Lung microvascular endothelial cell (primary cell): Measurements from ENCODE around the gene C7orf57. TPM values are rescaled to one million over a fixed set of nuclear protein-coding genes. Genes with fewer than 3 reads are reported as not detected.
"Not testable (repeated sequence)": the region's sequence is repeated elsewhere in the genome, so short reads cannot be mapped to it uniquely, and the experiment has no call there.

Source experiments
- DNase-seq, 2 donors: peaks; one replicate each; pipeline versions ENCODE4 v3.0.0 to v3.0.0-alpha.2; 2010; ENCODE audit warnings: low read depth in 2 of 2
- total RNA-seq: library from RNA; depleted of rRNA; stranded (reverse); fragments of >200 nt; gene quantifications from 2 replicates; pipeline ENCODE4 v1.2.1, GENCODE V29; 2014

Gene C7orf57
- total RNA-seq, 1 donor from 2014 or later, result not detected

DNA sequence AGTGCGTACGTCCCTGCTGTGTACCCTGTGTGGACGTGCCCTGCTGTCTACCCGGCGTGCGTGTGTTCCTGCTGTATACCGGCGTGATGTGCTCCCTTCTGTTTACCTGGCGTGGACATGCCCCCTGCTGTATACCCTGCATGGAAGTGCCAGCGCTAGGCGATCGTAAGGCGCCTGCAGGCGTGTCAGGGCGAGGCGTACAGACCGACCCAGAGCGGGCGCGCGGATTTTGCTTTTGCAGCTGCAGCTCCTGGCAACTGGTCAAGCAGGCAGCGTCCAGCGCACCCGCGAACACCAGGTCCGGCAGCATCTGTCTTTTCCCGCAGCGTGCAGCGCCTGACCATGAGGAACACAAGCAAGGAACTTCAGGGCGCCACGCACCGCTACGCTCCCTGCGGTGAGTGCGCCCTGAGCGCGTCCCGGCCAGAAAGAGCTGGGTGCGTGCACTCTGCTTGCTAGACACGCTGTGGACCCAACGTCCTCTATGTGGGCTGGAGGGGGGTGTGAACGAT is 680 bp downstream of the C7orf57 start:
- DNase-seq, result peak; percentile 43 to 53

DNA sequence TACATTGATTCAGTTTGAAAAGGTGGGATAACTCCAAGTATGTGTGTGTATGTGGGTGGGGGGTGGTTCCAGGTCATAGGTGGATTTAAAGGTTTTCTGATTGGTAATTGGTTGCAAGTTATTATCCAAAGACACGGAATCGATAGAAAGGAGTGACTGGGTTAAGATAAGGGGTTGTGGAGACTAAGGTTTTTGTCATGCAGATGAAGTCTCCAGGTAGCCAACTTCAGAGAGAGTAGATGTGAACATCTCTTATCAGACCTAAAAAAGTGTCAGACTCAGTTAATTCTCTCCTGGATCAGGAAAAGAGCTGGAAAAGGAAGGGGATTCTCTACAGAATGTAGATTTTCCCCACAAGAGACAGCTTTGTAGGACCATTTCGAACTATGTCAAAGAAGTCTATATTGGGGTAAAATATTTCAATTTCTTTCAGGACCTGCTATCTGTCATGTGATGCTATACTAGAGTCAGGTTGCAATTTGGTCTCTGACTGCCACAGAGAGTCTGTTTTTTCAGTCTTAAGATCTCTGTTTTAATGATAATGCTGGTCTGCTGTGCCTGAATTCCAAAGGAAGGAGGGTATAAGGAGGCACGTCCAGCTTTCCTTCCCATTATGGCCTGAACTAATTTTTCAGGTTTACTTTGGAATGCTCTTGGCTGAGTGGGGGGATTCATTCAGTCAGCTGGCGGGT is 3.6 kb downstream of the C7orf57 start:
- no peak for DNase-seq

DNA sequence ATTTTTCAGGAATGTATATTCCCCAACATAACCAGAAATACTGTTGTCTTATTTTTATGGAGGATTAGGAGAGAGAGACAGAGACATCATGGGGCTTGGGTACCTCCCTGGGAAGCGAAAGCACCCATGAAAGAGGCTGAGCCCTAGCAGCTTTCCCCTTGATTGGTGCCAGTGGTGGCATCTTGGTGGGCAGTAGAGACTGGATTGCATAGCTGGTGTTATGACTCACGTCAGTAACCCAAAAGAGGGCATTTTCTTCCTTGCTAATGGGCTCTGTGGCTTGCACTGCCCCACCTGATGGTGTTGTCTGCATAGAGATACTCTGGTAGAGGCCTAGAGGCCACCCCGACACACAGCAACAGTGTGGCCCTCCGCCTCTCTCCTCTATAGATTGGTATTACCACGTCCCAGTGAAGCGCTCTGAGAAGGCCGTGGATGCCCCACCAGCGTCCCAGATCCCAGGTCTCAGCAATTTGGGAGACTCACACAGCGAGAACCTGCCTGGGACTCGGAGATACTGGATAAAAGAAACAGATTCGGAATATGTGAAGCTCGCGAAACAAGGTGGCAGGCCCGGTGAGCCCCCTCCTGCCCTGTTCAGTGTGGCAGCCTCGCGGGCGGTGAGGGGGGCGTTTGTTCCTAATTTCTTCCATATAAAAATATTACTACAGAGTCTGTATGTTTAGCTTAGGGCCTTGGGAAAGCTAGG is 5.8 kb downstream of the C7orf57 start:
- DNase-seq, result no peak

DNA sequence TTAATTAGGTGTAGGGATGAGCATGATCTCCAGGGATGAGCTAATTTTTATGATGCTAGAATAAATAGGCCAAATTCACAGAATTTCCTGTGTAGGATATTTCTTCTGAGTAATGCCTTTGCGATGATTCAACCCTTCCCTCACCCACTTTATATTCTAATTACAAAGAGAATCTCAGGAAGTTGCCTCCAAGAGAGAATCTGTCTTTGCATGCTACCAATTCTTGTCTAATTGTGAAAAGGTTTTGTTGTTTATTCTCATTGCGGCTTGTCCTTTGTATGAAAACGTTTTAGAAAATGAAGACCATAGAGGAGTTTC is 6.3 kb downstream of the C7orf57 start:
- peak in 1 of 2 donors; percentile 78 for DNase-seq

DNA sequence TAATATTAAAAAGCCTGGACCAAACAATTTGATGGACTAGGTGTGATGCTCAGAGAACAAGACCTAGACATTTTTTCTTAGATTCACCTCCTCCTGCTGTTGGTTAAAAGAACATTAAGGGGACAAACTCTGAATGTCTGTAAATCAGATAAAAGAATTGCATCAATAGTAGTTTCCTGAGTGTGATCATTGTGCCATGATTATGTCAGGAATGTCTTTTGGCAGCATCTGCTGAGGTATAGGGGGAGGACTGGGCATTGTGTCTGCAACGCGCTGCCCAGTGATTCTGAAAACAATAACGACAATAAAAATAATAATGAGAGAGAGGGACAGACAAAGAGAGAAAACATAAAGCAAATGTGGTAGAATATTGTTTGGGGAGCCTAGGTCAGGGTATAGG is 6.9 kb downstream of the C7orf57 start:
- DNase-seq, result peak; percentile 57 to 78

DNA sequence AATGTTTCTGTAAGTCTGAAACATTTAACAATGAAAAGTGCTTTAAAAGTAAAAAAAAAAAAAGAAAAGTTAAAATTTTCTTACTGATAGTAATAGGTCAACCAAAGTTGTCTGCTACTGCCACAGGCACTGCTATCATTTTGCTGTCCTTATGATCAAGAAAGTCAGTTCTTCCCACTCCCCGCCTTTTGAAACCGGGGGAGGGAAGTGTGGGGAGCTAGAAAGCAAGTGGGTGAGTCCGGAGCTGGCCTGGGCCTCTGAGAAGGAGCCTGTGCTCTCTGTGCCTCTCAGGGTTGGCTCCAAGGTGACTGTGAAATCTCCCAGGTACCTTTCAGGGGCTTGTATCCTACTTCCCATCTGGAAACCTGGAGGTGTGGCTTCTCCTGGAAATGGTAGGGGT is 7.3 kb downstream of the C7orf57 start:
- DNase-seq, result peak in 1 of 2 donors; percentile 5

DNA sequence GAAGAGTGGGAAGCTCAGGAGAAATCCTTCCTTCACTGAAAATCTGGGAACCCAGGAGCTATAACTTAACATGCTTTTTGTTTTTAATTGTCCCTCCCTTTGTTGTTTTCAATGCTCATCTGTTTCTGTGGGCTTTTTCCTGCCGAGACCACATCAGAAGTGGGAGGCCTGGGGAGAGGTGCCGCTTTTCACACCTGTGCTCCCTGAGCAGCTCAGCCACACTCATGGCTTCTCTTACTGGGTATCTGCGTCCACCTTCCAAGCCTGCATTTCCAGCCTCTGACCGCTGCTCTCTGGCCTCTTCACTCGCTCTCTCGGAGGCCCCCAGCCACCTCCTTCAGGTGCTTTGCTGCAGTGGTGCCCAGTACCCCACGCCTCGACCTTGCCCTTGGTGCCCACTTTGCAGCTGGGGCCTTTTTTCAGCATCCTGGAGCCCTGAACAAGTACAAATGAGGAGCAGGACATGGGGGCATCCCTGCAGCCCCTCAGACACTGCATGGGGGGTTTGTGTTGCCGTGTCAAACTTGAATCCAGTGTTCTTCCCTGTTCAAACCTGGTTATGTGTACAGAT is 9.9 kb downstream of the C7orf57 start:
- no peak for DNase-seq

DNA sequence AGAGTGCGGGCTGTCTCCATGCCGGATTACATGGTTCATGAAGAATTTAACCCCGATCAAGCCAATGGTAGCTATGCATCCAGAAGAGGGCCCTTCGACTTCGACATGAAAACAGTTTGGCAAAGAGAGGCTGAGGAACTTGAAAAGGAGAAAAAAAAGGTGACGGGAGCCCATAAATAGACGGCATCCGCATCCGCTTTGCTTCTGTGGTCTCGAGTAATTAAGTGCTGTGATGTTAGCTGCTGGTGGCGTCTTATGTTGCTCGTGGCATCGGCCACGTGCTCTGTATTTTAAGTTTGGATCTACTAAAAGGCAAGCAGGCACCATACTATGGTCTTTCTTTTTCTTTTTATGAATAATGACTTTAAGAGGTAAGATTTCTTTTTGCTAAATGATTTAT is 11.1 kb downstream of the C7orf57 start:
- no peak for DNase-seq

DNA sequence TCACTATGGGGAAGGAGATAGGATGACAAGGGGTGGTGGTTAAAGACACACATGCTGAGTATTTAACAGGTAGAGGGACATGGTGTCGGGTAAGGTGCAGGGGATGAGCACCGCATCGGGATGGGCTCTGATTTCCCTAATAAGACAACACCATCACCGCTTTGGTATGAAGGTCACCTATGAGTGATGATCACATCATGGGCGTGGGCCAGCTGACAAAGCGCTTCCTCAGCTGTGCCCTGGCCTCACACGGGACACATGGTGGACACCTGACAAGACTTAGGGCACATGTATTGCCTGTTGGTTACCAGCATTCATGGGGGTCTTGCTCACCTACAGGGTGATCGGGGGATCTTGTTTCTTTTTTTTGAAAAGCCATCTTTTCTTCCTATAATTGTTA is 12.8 kb downstream of the C7orf57 start:
- DNase-seq, result no peak

DNA sequence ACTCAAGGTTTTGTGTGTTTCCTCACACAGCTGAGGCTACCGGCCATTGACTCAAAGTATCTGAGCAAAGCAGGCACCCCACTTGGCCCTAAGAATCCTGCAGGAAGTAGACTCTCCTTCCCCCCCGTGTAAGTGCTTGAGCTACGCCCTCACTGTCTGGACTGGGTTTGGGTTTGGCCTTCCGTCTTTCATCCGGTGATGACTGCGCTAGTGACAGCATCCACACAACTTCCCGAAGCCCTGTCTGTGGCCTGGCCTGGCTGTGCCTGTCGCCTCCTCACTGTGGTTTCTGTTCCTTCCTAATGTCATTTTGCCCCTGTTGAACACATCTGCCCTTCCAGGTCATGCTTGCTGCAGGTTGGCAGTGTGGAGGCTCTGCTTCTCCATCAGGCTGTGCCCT is 14.5 kb downstream of the C7orf57 start:
- DNase-seq, result peak in 1 of 2 donors; percentile 61

DNA sequence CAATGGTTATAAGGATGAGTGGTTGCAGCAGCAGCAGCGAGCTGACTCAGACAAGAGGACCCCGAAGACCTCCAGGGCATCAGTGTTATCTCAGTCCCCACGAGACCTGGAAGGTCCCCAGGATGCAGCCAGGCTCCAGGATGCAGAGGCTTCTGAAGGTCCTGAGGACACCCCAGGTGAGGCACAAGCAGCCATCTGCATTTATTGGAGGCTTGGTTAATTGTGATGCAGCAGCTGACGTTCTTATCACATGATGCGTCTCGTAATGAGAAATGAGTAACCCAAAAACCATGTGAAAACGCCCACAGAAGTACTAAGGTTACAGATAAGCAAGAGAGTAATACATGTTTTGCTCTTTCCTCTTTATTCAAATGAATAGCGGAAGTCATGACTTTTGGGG is 17.4 kb downstream of the C7orf57 start:
- DNase-seq, result peak in 1 of 2 donors; percentile 55

DNA sequence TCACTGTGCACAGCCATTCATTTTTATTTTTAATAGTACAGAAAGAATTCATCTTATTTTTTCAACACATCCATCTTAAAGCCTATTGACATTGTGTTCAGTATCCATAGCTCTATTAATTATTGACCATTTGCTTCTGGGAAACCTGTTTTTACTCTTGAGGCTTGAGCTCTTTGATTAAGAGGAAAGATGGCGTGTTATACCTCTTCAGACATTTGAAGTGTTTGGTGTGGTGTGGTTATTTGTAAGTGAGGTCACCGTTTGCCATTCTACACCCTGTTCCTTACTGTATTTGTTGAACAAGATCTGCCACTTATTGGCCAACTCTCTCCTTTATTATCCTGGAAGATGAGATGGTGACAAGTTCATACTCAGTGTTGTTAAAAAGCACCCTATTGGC is 18.4 kb downstream of the C7orf57 start:
- DNase-seq, result no peak

DNA sequence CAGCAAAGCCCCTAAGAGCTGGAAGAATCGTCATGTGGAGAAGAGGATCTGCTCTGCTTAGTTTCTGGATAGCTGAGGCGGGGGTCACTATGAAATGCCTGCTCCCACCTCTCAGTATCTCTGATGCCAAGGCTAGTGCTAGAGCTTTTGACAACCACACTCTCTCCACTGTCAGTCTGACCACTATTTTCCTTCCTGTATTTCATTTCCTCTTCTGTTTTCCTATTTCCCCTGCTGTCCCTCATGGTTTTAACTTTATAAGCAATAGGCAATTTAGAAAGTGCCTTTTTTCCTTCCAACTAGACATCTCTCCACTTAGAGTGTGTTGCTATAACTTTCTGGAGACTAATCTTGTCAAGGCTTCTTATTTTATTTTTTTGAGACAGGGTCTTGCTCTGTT is 23.6 kb downstream of the C7orf57 start:
- DNase-seq, result no peak

DNA sequence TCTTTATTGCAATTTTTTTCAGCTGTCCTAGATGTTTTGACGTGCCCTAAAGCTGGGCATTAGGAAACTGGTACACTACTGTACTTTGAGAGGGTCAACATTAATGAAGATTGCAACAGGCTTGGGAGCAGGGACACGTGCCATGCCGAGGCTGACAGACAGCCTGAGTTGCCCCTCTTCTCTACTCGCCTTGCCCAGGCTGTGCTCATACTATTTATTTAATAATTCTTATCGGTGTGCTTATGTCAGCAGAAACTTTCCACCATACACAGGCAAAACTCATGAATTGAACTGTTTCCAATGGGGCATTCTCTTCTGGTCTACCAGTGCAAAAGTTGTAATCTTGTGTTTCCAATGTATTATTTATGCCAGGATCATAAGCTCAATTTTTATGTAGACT is 24.4 kb downstream of the C7orf57 start:
- no peak for DNase-seq

DNA sequence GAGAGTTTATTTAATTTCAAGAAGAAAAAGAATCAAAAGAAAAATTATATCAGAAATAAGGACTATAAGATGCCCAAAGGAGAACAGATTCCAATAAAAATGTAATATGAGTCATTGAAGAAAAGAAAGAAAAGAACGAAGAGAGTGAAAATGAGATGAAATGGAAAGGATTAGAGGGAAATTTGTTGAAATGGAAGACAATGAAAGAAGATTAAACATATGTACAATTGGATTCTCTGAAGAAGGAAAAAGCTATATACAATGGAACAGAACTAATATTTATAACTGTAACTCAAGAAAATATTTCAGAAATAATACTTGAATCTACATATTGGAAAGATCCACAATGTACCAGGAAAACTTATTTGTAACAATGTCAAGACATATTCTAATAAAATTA is 28.6 kb downstream of the C7orf57 start:
- DNase-seq, result no peak

DNA sequence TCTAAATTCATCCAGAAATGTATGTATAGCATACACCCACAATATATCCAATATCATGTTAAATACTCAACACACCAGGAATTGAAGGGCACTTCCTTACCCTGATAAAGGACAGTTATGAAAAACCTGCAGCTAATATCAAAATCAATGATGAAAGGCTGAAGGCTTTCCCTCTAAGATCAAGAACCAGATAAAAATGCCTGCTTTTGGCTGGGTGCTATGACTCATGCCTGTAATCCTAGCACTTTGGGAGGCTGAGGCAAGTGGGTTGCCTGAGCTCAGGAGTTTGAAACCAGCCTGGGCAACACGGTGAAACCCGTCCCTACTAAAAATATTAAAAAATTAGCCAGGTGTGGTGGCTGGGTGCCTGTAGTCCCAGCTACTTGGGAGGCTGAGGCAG is 32.1 kb downstream of the C7orf57 start:
- no peak for DNase-seq

DNA sequence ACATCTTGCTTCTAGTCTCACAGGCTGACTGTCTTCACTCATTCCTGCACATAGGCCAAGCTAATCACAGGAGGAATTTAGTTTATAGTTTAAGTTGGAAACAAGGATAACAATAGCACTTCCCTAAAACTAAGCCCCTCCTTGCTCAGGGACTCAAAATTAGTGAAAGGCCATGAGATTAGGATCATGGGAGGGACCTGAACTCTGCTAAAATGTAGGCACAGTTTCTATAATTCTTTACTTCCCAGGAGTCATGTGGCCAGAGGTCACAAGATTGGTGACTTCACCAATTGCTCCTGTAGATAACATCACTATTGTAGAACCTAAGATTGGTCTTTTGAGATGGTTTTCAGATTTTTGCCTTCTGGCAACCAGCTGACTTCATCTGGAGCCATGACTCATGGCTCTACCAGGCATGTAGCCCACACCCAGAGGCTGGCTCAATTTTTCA is 38.9 kb downstream of the C7orf57 start:
- no peak for DNase-seq

DNA sequence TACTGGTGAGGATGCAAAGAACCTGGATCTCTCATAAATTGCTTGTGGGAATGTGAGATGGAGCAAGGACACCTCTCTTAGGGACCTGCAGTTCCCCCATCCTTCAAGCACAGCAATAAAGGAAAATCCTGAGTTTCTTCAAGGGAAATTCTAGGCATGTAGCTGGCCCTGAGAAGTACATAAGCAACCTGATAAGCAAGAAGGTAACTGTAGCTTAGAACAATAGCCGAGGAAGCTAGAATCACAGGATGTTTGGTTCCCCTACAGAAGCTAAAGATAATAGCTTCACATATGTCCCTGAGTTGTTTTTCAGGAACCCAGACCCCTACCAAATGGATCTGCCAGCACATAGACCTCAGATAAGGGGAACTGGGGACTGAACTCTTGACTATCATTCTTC is 42.1 kb downstream of the C7orf57 start:
- no peak for DNase-seq

DNA sequence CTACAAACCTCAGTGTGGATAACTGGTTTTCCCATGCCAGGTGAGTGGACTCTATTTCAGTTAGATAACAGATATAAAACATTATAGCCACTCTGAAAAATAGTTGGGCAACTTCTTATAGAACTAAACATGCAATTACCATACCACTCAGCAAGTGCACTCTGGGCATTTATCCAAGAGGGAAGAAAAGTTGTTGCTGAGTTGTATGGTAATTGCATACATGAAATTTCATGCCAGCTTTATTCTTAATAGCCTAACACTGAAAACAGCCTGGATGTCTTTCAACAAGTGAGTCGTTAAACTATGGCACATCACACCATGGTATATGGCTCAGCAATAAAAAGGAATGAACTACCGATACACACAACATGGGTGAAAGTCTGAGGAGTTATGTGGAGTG is 43.1 kb downstream of the C7orf57 start:
- DNase-seq, result no peak

DNA sequence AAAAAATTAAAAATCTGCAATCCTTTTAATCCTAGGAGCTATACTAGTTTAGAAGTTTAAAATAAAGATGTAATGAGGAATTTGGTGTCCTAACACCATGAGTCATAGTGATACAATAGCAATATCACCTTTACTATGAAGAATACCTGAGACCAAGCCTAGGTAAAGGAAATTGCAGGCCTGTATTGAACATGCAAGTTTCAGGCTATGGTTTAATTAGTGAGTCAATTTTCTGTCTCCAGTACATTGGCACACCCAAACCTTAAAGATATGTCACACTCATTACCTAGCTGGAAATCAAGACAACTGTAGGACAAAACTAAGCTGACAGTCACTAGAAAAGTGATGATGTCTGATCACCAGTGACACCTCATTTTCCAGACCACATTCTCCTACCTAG is 47.0 kb downstream of the C7orf57 start:
- DNase-seq, result not testable (repeated sequence)

DNA sequence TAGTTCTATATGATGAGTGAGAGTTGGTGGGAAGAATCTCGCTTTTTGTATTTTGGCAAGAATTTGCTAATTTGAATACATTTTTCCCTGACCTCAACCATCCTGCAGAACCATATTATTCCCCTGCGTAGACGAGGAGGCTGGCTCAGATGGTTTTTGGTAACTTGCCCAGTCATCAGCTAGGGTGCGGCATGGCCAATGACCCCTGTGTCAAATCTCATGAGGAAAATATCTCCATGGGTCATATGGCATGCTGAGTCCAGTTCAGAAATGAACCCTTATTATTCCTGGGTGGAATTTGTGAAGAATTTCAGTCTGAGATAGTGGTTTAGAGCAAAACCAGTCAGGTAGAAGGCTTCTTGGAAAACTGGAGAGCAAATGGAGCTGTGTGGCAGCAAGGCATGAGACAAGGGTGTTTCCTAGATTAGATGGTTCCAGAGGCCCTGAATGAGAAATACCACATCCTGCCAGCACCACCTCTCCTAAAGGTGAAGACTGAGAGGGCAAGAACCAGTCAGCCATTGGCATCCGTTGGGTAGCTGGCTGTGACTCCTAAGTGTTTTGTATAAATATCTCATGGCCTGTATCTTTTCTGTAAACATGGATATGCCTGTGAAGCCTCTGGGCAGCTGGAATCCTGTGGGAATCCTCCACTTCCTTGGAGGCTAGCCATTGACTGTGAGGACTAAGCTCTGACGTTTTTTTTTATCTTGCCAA is 47.9 kb downstream of the C7orf57 start:
- DNase-seq, result peak in 1 of 2 donors; percentile 59
